BJ (cell line): Measurements from ENCODE around the gene ATF6. TPM values are rescaled to one million over a fixed set of nuclear protein-coding genes. Genes with fewer than 3 reads are reported as not detected.

Experiments
- CTCF ChIA-PET: fragments of 350-600 bp; formaldehyde crosslinking; extraction: SDS; loops from one replicate; lab custom pipeline; 2021; ENCODE audit warnings: antibody characterized with exemption, inconsistent platforms; lab: Yijun Ruan, JAX
- POLR2A ChIA-PET: fragments of 300-600 bp; sonication (Branson Sonifier 250); formaldehyde crosslinking; extraction: SDS; loops from one replicate; lab custom pipeline; 2021; ENCODE audit warnings: antibody characterized with exemption; lab: Charles Lee
- DNase-seq: peaks from one replicate; pipeline ENCODE4 v3.0.0-alpha.2; 2011; ENCODE audit warnings: low read depth
- H3K27me3 ChIP-seq: 2 replicates; pipeline ENCODE4 v1.6.0; 2011; ENCODE audit warnings: low read length; ENCODE audit not compliant: control insufficient read depth, insufficient read depth
- H3K36me3 ChIP-seq: 2 replicates; pipeline ENCODE4 v1.5.1; 2011; ENCODE audit warnings: low read length; ENCODE audit not compliant: control insufficient read depth, insufficient read depth
- H3K4me3 ChIP-seq: 2 replicates; pipeline ENCODE4 v1.5.1; 2011; ENCODE audit warnings: low read depth, mild to moderate bottlenecking, control low read depth, low read length
- polyA plus RNA-seq: library from polyadenylated mRNA; depleted of rRNA; stranded (reverse); fragments of >200 nt; gene quantifications from 2 replicates; pipeline ENCODE4 v1.2.3, GENCODE V29; 2011
- TF ChIP-seq, protein P1 (sequence below): IDR thresholded peaks from 2 replicates; pipeline ENCODE4 v1.5.1; 2011; ENCODE audit warnings: low read depth, mild to moderate bottlenecking, control low read depth, inconsistent platforms, low read length, moderate library complexity; ENCODE audit not compliant: insufficient read depth

Gene ATF6
- polyA plus RNA-seq, 1 experiment = 22.2 TPM

DNA sequence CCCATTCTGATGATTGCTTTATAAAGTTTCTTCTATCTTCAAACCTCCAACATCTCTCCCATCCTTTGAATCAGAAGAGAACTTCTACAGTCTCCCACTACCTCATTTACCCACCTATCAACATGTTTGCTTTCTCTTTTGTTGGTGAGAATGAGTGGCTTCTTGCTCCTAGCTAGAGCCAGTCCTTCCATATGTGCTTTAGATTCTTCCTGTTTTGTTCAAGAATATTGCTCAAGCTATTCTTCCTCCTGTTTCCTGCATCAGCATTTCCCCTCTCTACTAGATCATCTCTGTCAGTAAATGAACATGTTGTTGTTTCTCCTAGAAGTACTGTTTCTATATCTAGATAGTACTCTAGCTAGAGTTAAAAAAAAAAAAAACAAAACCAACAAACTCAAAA lies 6.3 kb downstream of the ATF6 start:
- ChIA-PET CTCF (interaction anchor here (2.6 kb wide), 1 partner anchor 13 kb away, joined by 6 read pairs; no protein-coding TSS in a partner anchor), POLR2A (no interaction called here)
- H3K27me3 ChIP-seq = no peaks in the 10 kb centered on the region
- no peak for DNase-seq
- no peak overlapping the region for H3K4me3 ChIP-seq
- H3K36me3 ChIP-seq = no peaks in the 10 kb centered on the region
- TF ChIP-seq, protein P1, sequence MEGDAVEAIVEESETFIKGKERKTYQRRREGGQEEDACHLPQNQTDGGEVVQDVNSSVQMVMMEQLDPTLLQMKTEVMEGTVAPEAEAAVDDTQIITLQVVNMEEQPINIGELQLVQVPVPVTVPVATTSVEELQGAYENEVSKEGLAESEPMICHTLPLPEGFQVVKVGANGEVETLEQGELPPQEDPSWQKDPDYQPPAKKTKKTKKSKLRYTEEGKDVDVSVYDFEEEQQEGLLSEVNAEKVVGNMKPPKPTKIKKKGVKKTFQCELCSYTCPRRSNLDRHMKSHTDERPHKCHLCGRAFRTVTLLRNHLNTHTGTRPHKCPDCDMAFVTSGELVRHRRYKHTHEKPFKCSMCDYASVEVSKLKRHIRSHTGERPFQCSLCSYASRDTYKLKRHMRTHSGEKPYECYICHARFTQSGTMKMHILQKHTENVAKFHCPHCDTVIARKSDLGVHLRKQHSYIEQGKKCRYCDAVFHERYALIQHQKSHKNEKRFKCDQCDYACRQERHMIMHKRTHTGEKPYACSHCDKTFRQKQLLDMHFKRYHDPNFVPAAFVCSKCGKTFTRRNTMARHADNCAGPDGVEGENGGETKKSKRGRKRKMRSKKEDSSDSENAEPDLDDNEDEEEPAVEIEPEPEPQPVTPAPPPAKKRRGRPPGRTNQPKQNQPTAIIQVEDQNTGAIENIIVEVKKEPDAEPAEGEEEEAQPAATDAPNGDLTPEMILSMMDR = no peak

DNA sequence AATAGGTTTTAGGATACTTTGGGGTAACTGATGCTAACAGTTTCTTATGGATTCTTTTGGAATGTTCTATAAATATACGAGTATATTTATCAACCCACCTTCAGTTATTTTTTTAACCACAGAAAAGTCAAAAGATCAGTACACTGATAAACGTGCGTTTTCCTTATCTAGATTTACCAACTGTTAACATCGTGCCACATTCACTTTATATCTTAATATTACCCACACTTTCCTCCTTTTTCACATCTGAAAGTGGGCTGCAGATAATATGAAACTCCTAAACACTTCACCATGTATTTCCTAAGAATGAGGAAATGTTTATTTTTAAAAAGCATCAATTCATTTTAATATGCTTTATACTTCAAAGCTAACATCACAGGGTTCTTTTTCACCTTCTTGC lies 7.7 kb downstream of the ATF6 start:
- Histone ChIP-seq H3K27me3 (no peaks in the 10 kb centered on the region), H3K4me3 (no peak overlapping the region), H3K36me3 (no peaks in the 10 kb centered on the region)
- DNase-seq = no peak
- TF ChIP-seq, protein P1 = no peak
- ChIA-PET POLR2A (no interaction called here), CTCF (interaction anchor here (0.6 kb wide), 1 partner anchor 256 kb away, joined by 3 read pairs; no protein-coding TSS in a partner anchor)

DNA sequence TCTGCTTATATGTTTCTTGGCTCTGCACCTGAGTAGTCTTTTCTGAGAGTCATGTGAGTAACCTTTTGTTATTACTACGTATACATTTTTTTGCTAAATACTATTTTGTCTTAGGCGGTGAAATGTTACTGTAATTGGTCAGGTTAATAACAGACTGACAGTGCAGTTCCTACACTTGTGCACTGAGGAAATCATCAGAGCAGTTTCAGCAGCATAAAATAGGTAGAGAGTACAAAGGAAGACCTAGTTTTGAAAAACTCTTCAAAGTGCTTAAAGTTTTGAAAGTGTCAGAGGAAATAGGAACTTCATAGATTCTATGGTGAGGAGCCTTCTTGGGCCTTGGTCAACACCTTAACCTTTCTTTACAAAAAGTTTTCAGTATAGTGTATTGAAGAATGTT lies 11.1 kb downstream of the ATF6 start:
- no peak for DNase-seq
- Histone ChIP-seq H3K4me3 (no peak overlapping the region), H3K27me3 (no peaks in the 10 kb centered on the region), H3K36me3 (no peaks in the 10 kb centered on the region)
- TF ChIP-seq, protein P1 = no peak
- ChIA-PET POLR2A (no interaction called here), CTCF (interaction anchor here (1.3 kb wide), 1 partner anchor 16 kb away, joined by 3 read pairs; no protein-coding TSS in a partner anchor)

DNA sequence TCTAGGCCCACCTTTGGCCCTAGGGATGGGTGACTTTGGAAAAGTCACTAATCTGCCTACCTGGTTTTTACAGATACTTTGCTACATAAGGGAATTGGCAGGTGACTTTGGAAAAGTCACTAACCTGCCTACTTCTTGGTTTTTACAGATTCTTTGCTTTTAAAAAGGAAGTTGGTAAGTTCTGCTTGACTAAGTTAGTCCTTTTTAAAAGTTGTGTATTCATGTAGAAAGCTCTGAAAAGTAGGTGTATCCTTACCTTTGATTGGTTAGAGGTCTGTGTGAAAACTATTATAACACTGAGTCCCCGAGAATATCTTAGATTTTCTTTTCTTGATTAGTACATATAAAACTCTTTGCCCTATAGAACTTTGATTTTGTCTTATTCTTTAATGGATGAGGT lies 12.4 kb downstream of the ATF6 start:
- TF ChIP-seq, protein P1 = no peak
- DNase-seq = no peak
- ChIA-PET CTCF (interaction anchor here (0.8 kb wide), 1 partner anchor 259 kb away, joined by 3 read pairs; no protein-coding TSS in a partner anchor), POLR2A (no interaction called here)
- Histone ChIP-seq H3K27me3 (no peaks in the 10 kb centered on the region), H3K4me3 (no peak overlapping the region), H3K36me3 (no peaks in the 10 kb centered on the region; the same call in 1 of the 2 replicates)

- Histone ChIP-seq H3K36me3 (no peaks in the 10 kb centered on the region; the same call in 1 of the 2 replicates), H3K4me3 (no peak overlapping the region), H3K27me3 (no peaks in the 10 kb centered on the region)
- ChIA-PET POLR2A (no interaction called here), CTCF (no interaction called here)
- TF ChIP-seq, protein P1 = no peak
- DNase-seq = no peak
Observed at GRCh38 chr1:161779393-161779792, 13.3 kb downstream of the ATF6 start.
